Adipose tissue (tissue), 3 donors: ENCODE measurements around the gene TSPAN1. TPM values are rescaled to one million over a fixed set of nuclear protein-coding genes. Genes with fewer than 3 reads are reported as not detected.
"Not testable (repeated sequence)": the region's sequence is repeated elsewhere in the genome, so short reads cannot be mapped to it uniquely, and the experiment has no call there.

Experiments used
- H3K27ac ChIP-seq: one replicate; pipeline ENCODE4 v1.5.1; 2013; ENCODE audit warnings: low read depth, low read length
- WGBS, 3 donors: extraction: QIAGEN DNeasy Blood & Tissue Kit; methylation state at CpG; one replicate each; pipeline ENCODE4 v1.1.7; 2013; 5-methylcytosine and 5-hydroxymethylcytosine counted together
- polyA plus RNA-seq, 3 donors: library from polyadenylated mRNA; stranded (reverse); fragments of 200-250 nt; gene quantifications; one replicate each; pipeline ENCODE4 v1.2.3, GENCODE V29; 2013
- donor health status: healthy with polysubstance abuse.
- donor health status: Bipolar disorder and iron deficiency.
- donor health status: healthy.

TSPAN1 gene
- polyA plus RNA-seq, 3 donors, result 3.0 to 18.4 (median 7.0) TPM

GRCh38 chr1:46203738-46204405 lies 29.0 kb downstream of the TSPAN1 start:
- 28 to 63% (median 29%) methylated on average over 14 of the region's 14 CpGs for whole genome bisulfite sequencing, 3 donors
- H3K27ac ChIP-seq, result no peak overlapping the region

GRCh38 chr1:46204406-46204742 lies 29.5 kb downstream of the TSPAN1 start:
- 13 to 70% (median 28%) methylated on average over 5 of the region's 5 CpGs for WGBS, 3 donors
- H3K27ac ChIP-seq, result no peak overlapping the region

- H3K27ac ChIP-seq, result no peak overlapping the region
- 72 to 83% (median 76%) methylated on average over 3 of the region's 3 CpGs for whole genome bisulfite sequencing, 3 donors
Observed at GRCh38 chr1:46205141-46205540, 30.3 kb downstream of the TSPAN1 start.

GRCh38 chr1:46205791-46206190 lies 30.9 kb downstream of the TSPAN1 start:
- WGBS, 3 donors, result 32 to 62% (median 54%) methylated on average over 3 of the region's 3 CpGs
- H3K27ac ChIP-seq, result no peak overlapping the region

- WGBS, 3 donors, result 81 to 90% (median 83%) methylated on average over 2 of the region's 2 CpGs
Observed at GRCh38 chr1:46206399-46206798, 31.5 kb downstream of the TSPAN1 start.

GRCh38 chr1:46210561-46210960 lies 35.7 kb downstream of the TSPAN1 start:
- WGBS, 3 donors, result 90 to 96% (median 93%) methylated on average over 3 of the region's 3 CpGs
- no peak overlapping the region for H3K27ac ChIP-seq

More at GRCh38 chr1:46206399-46206798, 31.5 kb downstream of the TSPAN1 start:
- H3K27ac ChIP-seq, result no peak overlapping the region

- 70 to 79% (median 79%) methylated on average over 2 of the region's 2 CpGs for WGBS, 3 donors
- no peak overlapping the region for H3K27ac ChIP-seq
Observed at GRCh38 chr1:46211051-46211450, 36.2 kb downstream of the TSPAN1 start.

GRCh38 chr1:46215504-46215903 lies 40.6 kb downstream of the TSPAN1 start:
- H3K27ac ChIP-seq, result no peak overlapping the region

GRCh38 chr1:46218443-46218842 lies 43.6 kb downstream of the TSPAN1 start:
- 88 to 90% (median 88%) methylated on average over 8 of the region's 8 CpGs for WGBS, 3 donors
- no peak overlapping the region for H3K27ac ChIP-seq

- no peak overlapping the region for H3K27ac ChIP-seq
- WGBS, 3 donors, result 70 to 86% (median 86%) methylated on average over 18 of the region's 18 CpGs
Observed at GRCh38 chr1:46219551-46220520, 44.9 kb downstream of the TSPAN1 start.

- H3K27ac ChIP-seq, result no peak overlapping the region
- 72 to 84% (median 78%) methylated on average over 3 of the region's 3 CpGs for WGBS, 3 donors
Observed at GRCh38 chr1:46220808-46221207, 45.9 kb downstream of the TSPAN1 start.

- 51 to 62% (median 59%) methylated on average over 4 of the region's 4 CpGs for WGBS, 3 donors
- no peak overlapping the region for H3K27ac ChIP-seq
Observed at GRCh38 chr1:46221749-46222148, 46.9 kb downstream of the TSPAN1 start.

GRCh38 chr1:46223055-46223454 lies 48.2 kb downstream of the TSPAN1 start:
- H3K27ac ChIP-seq, result not testable (repeated sequence)
- WGBS, 3 donors, result 68 to 83% (median 80%) methylated on average over 11 of the region's 11 CpGs

GRCh38 chr1:46223472-46223943 lies 48.6 kb downstream of the TSPAN1 start:
- 13 to 18% (median 16%) methylated on average over 6 of the region's 6 CpGs for WGBS, 3 donors
- no peak overlapping the region for H3K27ac ChIP-seq

- H3K27ac ChIP-seq, result no peak overlapping the region
- WGBS, 3 donors, result 81 to 94% (median 86%) methylated on average over 4 of the region's 4 CpGs
Observed at GRCh38 chr1:46224966-46225365, 50.1 kb downstream of the TSPAN1 start.

- not testable (repeated sequence) for H3K27ac ChIP-seq
- WGBS, 3 donors, result 91 to 97% (median 96%) methylated on average over 3 of the region's 3 CpGs
Observed at GRCh38 chr1:46231231-46231630, 56.3 kb downstream of the TSPAN1 start.
